Activated CD8-positive, alpha-beta memory T cell treated with anti-CD3 and anti-CD28 coated beads for 1 hour (primary cell): ENCODE results near the gene ZNF76.
"Not testable (repeated sequence)": the region's sequence is repeated elsewhere in the genome, so short reads cannot be mapped to it uniquely, and the experiment has no call there.

Experiments
- DNase-seq, 2 donors: peaks; one replicate each; pipeline ENCODE4 v3.0.0-alpha.2; 2020; ENCODE audit warnings: low read depth in 1 of 2; ENCODE audit errors: extremely low read depth in 1 of 2

ZNF76 gene

GRCh38 chr6:35298625-35299140 lies 39.1 kb downstream of the ZNF76 start:
- DNase-seq = no peak

DNA sequence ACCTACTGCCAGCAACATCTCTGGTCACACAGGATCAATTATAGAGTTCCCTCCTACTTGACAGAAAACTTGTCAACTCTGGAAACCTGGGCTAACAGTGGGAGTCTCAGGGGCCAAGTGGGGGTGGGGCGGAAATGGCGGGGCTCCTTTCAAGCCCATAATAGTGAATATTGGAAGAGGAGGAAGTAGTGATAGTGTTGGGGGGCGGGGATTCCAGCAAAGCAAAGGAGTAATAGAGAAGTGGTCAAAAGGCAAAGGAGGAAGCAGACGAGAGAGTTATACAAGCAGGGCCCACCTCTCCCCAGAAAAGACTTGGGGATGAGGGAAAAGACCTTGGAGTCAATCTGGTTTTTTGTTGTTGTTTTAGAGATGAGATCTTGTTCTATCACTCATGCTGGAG lies 40.1 kb downstream of the ZNF76 start:
- no peak for DNase-seq

- no peak for DNase-seq
These were observed 41.3 kb downstream of the ZNF76 start for GRCh38 chr6:35300848-35301247.

DNA sequence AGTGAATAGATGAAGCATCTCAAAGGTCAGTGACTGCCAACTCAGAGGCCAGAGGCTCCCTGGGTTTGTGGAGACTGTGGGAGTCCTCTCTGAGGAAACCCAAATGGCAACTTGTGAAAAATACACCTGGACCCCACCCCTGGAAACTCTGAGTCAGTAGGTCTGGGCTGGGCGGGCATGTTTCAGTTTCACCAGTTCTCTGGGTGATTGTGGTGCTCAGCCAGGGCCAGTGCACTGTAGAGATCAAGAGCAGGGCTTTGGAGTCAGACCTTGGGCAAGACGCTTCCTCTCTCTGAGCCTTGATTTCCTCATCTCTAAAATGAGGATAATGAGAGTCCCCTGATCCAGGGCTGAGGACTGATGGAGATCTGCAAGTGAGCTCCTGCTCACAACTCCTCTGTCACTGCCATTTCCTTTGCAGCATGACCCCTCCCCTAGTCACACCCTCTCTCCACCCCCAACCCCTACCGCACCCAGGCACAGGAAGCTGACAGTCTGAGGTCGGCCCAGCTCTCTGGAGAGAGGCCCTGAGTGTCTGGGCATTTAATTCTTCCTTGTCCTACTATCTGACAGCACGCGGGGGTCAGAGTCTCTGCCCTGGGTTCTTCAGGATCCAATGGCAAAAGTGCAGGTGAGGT lies 43.2 kb downstream of the ZNF76 start:
- peak; percentile 71 to 78 for DNase-seq

- no peak for DNase-seq
These were observed 44.8 kb downstream of the ZNF76 start for GRCh38 chr6:35304299-35304698.

DNA sequence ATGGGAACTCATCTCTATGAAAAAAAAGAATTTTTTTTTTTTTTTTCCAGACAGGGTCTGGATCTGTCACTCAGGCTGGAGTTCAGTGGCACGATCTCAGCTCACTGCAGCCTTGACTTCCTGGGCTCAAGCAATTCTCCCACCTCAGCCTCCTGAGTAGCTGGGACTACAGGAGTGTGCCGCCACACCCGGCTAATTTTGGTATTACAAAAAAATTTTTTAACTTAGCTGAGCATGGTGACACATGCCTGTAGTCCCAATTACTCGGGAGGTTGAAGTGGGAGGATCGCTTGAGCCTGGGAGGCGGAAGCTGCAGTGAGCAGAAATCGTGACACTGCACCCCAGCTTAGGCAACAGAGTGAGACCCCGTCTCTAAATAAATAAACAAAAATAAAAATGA lies 45.6 kb downstream of the ZNF76 start:
- DNase-seq = no peak

GRCh38 chr6:35307138-35307537 lies 47.6 kb downstream of the ZNF76 start:
- not testable (repeated sequence) for DNase-seq

DNA sequence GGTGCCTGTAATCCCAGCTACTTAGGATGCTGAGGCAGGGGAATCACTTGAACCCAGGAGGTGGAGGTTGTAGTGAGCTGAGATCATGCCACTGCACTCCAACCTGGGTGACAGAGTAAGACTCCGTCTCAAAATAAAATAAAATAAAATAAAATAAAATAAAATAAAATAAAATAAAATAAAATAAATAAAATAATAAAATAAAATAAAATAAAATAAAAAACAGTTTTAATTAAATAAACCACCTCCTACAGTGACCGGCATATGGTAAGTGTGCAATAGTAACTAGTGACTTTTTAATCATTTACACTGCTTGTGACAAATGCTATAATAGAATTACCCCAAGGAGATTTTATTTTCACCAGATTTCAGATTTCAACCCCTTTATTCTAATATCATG lies 49.0 kb downstream of the ZNF76 start:
- DNase-seq = not testable (repeated sequence)

DNA sequence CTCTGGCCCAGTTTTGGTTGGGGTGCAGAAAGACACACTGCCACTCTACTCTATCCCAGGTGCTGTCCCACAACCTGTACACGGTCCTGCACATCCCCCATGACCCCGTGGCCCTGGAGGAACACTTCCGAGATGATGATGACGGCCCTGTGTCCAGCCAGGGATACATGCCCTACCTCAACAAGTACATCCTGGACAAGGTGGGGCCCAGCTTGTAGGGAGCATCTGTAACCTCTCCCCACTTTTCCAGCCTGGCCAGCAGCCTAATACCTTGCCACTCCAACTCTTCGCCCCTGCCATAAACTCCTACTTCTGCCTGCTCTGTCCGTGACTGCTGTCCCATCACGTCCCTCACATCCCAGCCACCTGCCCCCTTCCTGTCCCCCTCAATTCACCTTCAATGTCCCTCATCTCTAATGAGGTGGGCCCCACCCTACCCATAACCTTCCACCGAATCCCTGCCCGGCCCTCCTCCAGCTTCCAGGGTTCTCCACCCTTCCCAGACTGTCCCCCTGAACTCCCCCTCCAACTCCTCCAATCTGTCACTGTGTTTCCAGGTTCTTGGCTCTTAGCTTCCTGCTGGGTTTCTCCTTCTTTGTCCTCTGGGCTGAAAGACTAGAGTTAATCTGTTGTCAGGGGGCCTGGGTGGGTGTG lies 50.2 kb downstream of the ZNF76 start:
- no peak for DNase-seq

GRCh38 chr6:35310265-35310831 lies 50.8 kb downstream of the ZNF76 start:
- DNase-seq = no peak

DNA sequence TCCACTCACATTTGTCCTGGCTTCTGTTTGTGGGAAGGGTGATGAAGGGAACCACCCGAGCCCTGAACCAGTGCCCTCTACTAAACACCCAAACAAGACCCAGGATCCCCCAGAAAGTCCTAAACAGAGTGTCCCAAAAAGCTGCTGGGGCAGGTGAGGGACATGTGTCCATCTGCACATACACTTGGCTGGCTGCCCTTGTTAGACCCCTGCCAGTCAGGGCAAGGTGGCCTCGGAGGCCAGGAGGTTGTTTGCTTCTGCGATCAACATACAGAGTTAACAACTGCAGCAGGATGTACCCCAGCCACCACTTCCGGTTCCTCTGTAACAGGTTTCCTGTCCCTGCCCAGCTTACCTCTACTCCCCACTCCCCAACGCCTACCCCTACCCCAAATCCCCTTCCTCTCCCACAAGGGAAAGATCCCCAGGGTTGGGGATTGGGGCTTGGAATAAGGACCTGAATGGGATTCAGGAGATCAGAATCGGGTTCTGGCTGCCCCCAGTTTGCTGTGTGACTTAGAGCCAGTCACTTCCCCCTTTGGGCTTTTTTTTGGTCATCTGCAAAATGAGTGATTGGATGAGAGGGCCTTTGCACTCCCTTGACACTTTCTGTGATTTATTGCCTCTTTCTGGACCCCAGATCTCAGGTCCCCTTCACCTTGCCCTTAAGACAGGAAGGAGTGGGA lies 52.0 kb downstream of the ZNF76 start:
- DNase-seq = peak in 1 of 2 donors; percentile 33

GRCh38 chr6:35312076-35312800 lies 52.7 kb downstream of the ZNF76 start:
- no peak for DNase-seq

DNA sequence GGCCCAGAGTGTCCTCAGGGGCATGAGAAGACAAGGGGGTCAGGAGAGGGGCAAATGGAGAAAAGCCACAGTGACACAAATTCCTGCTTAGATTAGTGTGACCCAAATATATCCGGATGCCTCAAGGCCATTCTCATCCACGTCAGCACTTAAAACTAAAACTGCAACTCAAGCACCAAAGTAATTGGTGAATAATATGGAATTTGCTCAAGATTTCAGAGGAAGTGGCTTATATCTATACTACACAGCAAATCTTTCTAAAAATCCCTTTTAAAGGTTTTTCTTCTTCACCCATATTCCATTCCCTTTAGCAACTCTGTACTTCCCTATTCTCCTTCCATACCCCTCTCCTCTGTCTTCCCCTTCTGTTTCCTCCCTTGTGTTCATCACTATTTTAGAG lies 53.3 kb downstream of the ZNF76 start:
- no peak for DNase-seq

GRCh38 chr6:35317483-35318195 lies 58.1 kb downstream of the ZNF76 start:
- no peak for DNase-seq

- DNase-seq = no peak
These were observed 58.9 kb downstream of the ZNF76 start for GRCh38 chr6:35318196-35319171.

GRCh38 chr6:35319346-35320030 lies 60.0 kb downstream of the ZNF76 start:
- DNase-seq = no peak

DNA sequence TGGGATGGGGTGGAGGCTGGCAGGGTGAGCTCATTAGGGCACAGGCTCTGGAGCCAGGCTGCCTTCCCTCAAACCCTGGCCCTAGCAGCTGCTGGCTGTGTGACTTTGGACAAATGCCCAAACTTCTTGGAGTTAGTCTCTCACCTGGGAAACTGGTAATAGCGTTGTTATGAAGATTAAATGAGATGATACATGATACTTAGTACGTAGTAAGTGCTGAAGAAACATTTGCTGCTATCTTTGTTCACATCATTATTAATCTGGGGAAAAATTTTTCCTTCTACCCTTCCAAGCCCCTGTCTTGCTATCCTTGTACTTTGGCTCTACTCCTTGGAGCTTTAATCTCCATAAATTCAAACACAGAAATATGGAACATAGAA lies 60.5 kb downstream of the ZNF76 start:
- no peak for DNase-seq

GRCh38 chr6:35321091-35321490 lies 61.6 kb downstream of the ZNF76 start:
- DNase-seq = no peak
